HG03354 (cell line): ENCODE results near the gene PARD3B.
A peak's percentile ranks its signal among the peaks of the same experiment; 100 is the strongest.

ENCODE experiments used
- ATAC-seq: cut with Tn5 transposase; IDR thresholded peaks from one replicate; pipeline ENCODE4 v1.9.1; 2021; ENCODE audit warnings: mild to moderate bottlenecking; ENCODE audit not compliant: unreplicated experiment, poor library complexity, severe bottlenecking

PARD3B gene

GRCh38 chr2:204686406-204686805 lies 141.1 kb downstream of the PARD3B start:
- no peak for ATAC-seq

DNA sequence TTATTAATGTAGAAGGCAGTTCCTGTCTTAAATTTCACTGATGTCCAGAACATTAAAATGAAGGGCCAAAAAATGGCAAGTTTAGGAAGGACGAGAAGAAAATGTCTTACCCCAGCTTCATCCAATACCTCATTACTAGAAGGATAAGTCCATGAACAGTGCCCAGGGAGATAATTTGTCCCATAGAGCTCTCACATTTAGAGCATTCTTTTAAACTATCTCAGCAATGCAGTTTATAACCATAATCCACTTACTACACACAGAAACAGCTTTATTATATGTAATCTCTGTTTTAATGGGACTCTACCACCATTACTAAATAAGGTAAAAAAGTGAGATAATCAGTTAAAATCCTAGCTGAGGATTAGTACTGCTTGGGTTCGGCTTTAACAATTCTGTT lies 142.5 kb downstream of the PARD3B start:
- no peak for ATAC-seq

DNA sequence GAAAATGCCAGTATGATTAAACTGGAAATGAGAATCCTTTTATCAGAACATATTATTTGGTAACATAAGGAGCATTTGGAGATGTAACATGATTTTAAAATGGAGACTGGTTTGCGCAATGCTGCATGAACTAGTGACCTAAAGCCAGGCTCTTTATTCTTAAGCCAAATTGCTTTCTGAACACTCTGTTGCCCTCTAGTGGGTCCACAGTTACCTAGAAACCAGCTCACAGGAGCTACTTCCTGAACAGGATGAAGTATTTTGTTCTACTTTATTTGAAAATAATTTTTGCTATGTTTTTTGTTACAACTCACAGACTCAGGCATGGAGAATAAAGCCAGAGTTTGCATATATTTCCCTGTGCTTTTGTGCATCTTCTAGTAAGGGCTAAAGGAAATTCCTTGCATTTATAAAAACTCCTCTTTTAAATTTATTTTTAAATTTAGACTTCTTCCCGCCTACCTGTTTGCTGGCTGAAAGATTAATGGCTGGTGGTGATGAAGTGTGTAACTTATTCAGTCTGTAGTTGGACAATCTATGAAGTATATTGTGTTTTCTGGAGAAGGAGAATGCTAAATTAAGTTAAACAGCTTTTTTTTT lies 146.7 kb downstream of the PARD3B start:
- ATAC-seq = peak; percentile 79

GRCh38 chr2:204692790-204693189 lies 147.5 kb downstream of the PARD3B start:
- ATAC-seq = no peak

DNA sequence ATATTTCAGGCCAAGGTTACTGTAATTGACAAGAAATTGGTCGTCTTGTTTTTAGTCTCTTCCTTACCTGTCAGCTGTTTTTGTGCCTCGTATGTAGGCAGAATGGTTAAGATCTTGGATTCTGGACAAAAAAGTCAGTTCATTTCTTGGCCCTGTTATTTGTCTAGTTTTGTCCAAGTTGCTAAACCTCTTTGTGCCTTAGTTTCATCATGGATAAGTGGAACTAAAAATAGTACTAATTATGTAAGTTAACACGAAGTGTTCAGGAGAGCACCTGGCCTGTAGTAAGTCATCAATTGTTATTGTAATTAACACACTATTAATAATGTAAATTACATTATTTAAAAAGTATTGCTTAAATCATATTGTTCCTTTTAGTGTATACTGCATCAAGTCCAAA lies 148.0 kb downstream of the PARD3B start:
- no peak for ATAC-seq

DNA sequence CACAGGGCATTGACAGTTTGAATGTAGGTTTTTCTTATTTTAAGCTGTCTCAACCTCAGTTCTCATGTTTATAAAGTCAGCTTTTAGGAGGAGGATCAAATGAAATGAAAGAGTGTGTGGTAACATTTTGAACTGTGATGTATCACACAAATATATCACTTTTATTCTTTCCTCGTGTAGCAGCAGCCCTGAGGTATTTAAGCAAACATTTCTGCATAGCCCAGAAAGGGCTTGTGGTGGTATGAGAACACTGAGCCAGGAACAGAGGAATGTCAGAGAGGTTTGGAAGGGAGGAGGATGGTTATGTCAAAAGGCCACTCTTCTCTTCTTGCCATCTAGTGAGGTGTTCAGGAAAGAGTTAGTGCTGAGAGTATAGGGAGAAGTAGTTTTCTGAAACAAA lies 150.2 kb downstream of the PARD3B start:
- ATAC-seq = no peak

DNA sequence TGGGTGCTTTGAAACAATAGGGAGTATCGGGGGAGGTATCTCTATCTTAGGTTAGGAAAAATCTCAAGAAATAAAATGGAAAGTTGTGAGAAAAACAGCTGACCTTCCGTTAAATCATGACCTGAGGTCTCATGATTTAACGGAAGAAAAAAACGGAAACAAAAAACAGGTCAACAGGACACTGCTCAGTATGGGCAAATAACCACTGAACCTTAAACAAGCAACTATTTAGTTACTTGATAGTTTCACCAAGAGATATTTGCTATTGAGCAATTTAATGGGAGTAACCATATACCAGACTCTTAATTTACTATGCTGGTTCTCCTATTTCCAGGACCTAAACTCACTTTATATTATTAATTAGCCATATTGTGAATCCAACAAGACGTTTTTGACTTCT lies 150.8 kb downstream of the PARD3B start:
- no peak for ATAC-seq

DNA sequence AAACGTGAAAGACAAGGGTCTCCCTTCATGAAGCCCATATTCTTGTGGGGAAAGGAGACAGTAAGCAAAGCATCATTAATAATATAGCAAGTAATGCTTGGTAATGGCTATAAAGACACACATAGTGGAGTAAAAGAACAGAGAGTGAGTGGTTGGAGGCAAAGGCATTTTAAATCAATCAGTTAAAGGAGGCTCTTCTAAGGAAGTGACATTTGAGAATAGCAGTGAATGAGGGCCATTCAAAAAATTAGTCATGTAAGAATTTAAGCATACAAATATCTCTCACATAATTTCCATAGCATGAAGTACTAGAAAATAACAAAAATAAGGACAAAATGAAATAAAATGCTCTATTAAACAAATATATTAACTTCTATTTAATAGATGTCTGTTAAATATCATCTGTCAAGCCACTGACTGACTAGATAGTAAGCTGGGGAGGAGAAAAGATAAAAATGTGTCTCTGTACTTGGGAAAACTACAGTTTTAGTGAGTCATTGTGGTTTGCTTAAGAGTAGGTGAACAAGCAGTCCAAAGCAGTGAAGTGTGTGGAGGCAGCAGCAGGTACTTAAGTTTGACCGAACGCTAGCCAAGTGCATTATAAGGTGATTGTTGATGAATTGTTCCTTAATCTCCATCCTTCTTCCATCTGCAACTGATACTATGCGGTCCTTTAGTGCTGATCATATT lies 160.1 kb downstream of the PARD3B start:
- ATAC-seq = no peak

- ATAC-seq = no peak
Measured at GRCh38 chr2:204706939-204707338, 161.7 kb downstream of the PARD3B start.

DNA sequence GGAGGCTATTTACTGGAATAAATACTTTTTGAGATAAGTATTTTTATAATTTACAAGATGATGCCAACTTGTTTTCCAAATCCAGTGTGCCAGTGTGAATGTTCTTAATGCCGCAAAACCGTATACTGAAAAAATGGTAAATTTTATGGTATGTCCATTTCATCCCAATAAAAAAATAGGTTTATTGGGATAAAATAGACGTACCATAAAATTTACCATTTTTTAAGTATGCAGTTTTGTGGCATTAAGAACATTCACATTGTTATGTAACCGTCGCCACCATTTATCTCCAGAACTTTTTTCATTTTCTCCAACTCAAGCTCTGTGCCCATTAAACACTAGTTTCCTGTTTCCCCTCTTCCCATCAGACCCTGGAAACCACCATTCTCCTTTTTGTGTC lies 167.9 kb downstream of the PARD3B start:
- ATAC-seq = no peak

DNA sequence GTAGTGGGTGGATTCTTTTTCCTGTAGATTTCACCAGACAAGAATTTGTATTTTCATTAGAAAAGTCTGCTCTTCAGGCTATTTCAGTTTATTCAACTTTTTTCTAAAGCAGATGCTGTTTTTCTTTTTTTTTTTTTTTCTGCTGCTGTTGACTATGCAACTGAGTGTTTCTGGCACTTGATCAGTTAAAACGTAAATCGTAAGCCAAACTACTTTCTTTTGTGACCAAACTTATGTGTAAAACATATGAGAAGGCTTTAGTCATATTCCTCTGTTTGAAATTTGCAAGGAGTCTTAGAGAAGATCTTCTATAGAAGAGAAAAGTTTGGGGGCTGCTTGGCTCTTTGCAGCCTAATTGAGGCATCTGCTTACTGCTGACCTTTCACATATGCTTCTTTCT lies 170.1 kb downstream of the PARD3B start:
- no peak for ATAC-seq

GRCh38 chr2:204717591-204717990 lies 172.3 kb downstream of the PARD3B start:
- no peak for ATAC-seq

- no peak for ATAC-seq
Measured at GRCh38 chr2:204718607-204719006, 173.3 kb downstream of the PARD3B start.

DNA sequence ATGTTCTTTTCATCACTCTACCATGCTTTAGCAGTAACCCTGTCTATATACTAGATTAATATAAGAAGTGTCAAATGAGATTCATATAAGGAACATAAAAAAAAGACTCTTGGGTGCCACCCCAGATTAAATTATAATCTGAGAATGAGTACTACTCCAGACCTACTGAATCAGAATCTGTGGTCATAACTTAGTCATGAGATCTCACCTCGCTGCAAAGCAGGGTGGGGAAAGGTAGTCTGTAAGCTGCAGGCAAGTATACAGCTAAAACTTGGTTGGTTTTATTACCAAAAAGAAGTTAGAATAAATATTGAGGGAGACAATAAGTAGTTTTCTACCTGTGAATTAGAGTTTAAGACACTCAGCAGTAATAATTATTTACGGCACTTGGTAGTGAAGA lies 175.6 kb downstream of the PARD3B start:
- no peak for ATAC-seq

DNA sequence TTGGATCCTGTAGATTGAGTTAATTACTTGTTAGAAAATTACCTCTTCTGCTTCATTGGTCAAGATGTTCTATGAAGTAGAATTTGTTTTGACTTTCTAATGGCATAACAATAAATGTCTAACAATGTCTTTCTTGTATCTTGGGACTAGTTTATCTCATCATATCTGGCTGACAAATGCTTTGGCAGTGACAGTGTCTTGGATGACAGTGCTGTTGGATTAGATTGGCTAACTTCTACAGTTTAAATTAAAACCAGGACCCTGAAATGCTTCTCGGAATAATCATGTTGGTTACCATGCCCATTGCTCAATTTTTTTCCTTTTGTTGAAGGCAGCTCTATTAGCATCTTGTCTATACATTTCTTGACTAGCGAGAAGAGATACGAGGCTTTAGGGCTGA lies 176.9 kb downstream of the PARD3B start:
- no peak for ATAC-seq

DNA sequence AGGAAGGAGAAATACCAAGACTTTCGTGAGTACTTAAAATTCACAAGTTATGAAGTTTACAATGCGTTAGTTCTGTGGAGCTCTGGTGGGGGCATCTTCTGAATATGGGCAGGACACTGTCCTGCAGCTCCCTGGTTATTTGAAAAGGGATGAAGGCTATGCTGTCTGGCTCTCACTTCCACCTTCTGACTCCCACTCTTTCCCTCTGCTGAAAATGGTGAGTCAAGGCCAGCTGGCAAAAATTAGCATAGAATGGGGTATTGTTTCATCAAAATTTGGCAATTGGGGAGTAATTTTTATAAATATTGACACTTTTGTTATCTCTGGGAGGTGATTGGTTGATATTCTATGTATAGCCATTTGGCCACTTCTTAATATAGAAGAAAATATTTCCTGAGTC lies 177.4 kb downstream of the PARD3B start:
- ATAC-seq = no peak

GRCh38 chr2:204725693-204726360 lies 180.6 kb downstream of the PARD3B start:
- no peak for ATAC-seq

DNA sequence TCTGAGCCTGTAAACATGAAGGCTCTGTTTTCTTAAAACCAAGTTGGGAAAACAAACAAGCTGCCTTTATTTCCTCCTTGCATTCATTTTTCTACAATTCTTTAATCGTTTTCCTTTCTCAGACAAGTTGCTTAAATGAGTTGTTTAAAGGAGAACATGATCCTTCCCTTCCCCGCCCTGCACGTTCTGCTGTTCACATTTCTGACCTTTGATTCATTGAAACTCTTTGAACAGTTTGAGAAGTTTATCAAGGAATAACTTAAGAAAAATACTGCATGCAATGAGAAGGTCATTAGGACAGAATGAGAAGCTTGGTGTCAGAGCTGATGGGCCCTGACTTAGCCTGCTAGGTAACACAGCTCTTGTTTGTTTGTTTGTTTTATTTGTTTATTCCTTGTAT lies 181.6 kb downstream of the PARD3B start:
- no peak for ATAC-seq

DNA sequence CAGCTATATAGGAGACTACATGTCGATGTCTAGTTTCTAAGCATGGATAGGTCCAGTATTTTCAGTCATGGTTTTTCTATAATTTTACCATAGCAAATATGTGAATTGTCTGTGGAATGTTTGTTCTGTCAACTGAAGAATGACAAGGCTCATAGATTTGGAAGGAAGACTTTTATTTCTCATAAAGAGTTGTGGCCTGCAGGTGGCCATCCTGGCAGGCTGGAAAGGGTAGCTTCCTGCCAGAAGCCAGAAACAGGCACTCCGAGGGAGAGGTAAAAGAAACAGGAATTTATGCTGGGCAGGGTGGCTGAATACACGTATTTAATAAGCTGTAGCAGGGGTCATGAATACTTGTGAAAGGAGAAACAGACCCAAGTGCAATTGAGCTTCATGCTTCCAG lies 182.1 kb downstream of the PARD3B start:
- no peak for ATAC-seq

DNA sequence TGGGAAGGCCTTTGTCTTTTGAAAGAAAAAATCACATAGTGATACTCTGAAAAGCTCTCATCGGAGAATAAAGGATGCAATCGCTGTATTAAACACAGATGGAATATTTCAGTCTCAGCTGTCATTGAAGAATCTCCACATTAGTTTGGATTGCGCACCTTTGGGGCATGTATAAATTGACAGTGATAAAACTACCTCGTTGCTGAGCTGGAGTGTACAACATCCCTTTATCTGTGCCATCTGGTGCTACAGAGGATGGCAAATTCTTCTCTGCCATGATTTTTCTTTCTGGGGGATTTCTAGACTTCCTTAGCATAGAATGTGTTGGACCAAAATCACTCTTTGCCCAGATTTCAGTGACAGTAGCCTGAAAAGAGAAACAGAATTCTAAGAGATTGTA lies 185.3 kb downstream of the PARD3B start:
- ATAC-seq = no peak

DNA sequence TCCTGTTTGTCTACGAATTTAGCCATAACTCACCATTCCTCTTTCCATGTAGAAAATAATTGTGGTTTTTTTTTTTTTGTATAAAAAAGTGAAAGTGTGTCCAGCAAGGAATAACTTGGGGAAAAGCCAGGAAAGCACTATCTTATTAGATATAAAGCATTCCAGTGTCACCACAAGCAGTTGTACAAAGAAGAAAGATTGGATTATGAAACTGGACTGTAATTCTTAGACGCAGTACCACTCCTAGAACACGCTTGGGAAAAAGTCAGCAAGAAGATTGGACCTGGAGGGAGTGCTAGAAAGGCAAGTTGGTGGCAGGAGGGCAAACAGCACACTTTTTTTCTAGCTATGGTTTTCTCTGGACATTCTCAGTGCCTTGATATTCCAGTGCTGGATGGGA lies 186.7 kb downstream of the PARD3B start:
- no peak for ATAC-seq
